Caco-2 (cell line): ENCODE data around the gene GNA14. TPM values are rescaled to one million over a fixed set of nuclear protein-coding genes. Genes with fewer than 3 reads are reported as not detected.
"Not testable (repeated sequence)": the region's sequence is repeated elsewhere in the genome, so short reads cannot be mapped to it uniquely, and the experiment has no call there.

Experiments
- BruUV-seq: library from RNA; stranded (reverse); fragments of 400-500 nt; replicated peaks from 2 replicates; lab custom pipeline; 2021; lab: Mats Ljungman, UMichigan
- CTCF ChIA-PET: fragments of 300-600 bp; sonication (Branson Sonifier 250); formaldehyde crosslinking; loops from one replicate; lab custom pipeline; 2022; ENCODE audit warnings: antibody characterized with exemption; lab: Charles Lee
- POLR2A ChIA-PET: fragments of 300-600 bp; sonication (Branson Sonifier 250); formaldehyde crosslinking; loops from one replicate; lab custom pipeline; 2022; ENCODE audit warnings: antibody characterized with exemption; lab: Charles Lee
- DNase-seq, 2 experiments: peaks; one replicate each; pipeline versions ENCODE4 v3.0.0 to v3.0.0-alpha.2; 2020 to 2022
- H3K27me3 ChIP-seq: replicated peaks from 2 replicates; pipeline ENCODE4 v1.6.0; 2011; ENCODE audit warnings: low read length; ENCODE audit not compliant: control insufficient read depth, insufficient read depth
- H3K36me3 ChIP-seq: 2 replicates; pipeline ENCODE4 v1.5.1; 2011; ENCODE audit warnings: low read length; ENCODE audit not compliant: control insufficient read depth, insufficient read depth
- H3K4me1 ChIP-seq: fragments of 250-450 bp; sonication (Bioruptor Pico); 2 replicates; pipeline ENCODE4 v1.5.1; 2020; ENCODE audit warnings: mild to moderate bottlenecking
- H3K4me3 ChIP-seq: 2 replicates; pipeline ENCODE4 v1.5.1; 2011; ENCODE audit warnings: low read depth, mild to moderate bottlenecking, control low read depth, low read length
- H3K9me3 ChIP-seq: fragments of 250-450 bp; sonication (Bioruptor Pico); 2 replicates; pipeline ENCODE4 v1.5.1; 2020; ENCODE audit warnings: mild to moderate bottlenecking, moderate library complexity
- H3K27ac Mint-ChIP-seq: one replicate; pipeline ENCODE4 v1.8.0; 2022; ENCODE audit warnings: mixed read lengths; ENCODE audit not compliant: unreplicated experiment
- H3K27me3 Mint-ChIP-seq: one replicate; pipeline ENCODE4 v1.8.0; 2022; ENCODE audit warnings: mixed read lengths; ENCODE audit not compliant: insufficient read depth, unreplicated experiment
- H3K36me3 Mint-ChIP-seq: one replicate; pipeline ENCODE4 v1.8.0; 2022; ENCODE audit warnings: mild to moderate bottlenecking, mixed read lengths; ENCODE audit not compliant: insufficient read depth, unreplicated experiment
- H3K4me1 Mint-ChIP-seq: one replicate; pipeline ENCODE4 v1.8.0; 2022; ENCODE audit warnings: low read depth, mixed read lengths; ENCODE audit not compliant: unreplicated experiment
- H3K4me3 Mint-ChIP-seq: one replicate; pipeline ENCODE4 v1.8.0; 2022; ENCODE audit warnings: mild to moderate bottlenecking, moderate library complexity, mixed read lengths; ENCODE audit not compliant: unreplicated experiment
- H3K9me3 Mint-ChIP-seq: one replicate; pipeline ENCODE4 v1.8.0; 2022; ENCODE audit warnings: mixed read lengths; ENCODE audit not compliant: unreplicated experiment
- intact Hi-C: fragments of 100-400 bp; cut with micrococcal nuclease; formaldehyde crosslinking; loops from one replicate; pipeline ENCODE4 v1.10.0; 2022; ENCODE audit not compliant: unreplicated experiment
- total RNA-seq: library from RNA; stranded (reverse); gene quantifications from 2 replicates; pipeline ENCODE4 v1.2.3, GENCODE V29; 2022
- TF ChIP-seq, protein P1 (sequence below), 2 experiments: fragments of 200-600 bp in 1 of 2; IDR thresholded peaks; 1 replicate in 1 of 2; 2 replicates in 1 of 2; pipeline versions ENCODE4 v1.5.1 to v1.8.0; 2011 to 2022; ENCODE audit warnings: antibody characterized with exemption in 1 of 2, control low read depth in 1 of 2, inconsistent platforms in 1 of 2, low read depth in 1 of 2, low read length in 1 of 2, mild to moderate bottlenecking in 1 of 2, moderate library complexity in 1 of 2; ENCODE audit not compliant: insufficient read depth in 1 of 2, severe bottlenecking in 1 of 2, unreplicated experiment in 1 of 2

GNA14 gene
- total RNA-seq, 1 experiment from 2014 or later = not detected

GRCh38 chr9:77418226-77418625, 229.9 kb downstream of the GNA14 start:
- ChIA-PET CTCF (no interaction called here), POLR2A (no interaction called here)
- Mint-ChIP-seq H3K4me3 (no peak overlapping the region), H3K36me3 (no peaks in the 10 kb centered on the region), H3K27me3 (no peaks in the 10 kb centered on the region), H3K27ac (no peak overlapping the region), H3K4me1 (no peaks in the 10 kb centered on the region), H3K9me3 (no peaks in the 10 kb centered on the region)
- BruUV-seq = no TSS peak
- H3K27me3 ChIP-seq = no peaks in the 10 kb centered on the region
- TF ChIP-seq, protein P1, sequence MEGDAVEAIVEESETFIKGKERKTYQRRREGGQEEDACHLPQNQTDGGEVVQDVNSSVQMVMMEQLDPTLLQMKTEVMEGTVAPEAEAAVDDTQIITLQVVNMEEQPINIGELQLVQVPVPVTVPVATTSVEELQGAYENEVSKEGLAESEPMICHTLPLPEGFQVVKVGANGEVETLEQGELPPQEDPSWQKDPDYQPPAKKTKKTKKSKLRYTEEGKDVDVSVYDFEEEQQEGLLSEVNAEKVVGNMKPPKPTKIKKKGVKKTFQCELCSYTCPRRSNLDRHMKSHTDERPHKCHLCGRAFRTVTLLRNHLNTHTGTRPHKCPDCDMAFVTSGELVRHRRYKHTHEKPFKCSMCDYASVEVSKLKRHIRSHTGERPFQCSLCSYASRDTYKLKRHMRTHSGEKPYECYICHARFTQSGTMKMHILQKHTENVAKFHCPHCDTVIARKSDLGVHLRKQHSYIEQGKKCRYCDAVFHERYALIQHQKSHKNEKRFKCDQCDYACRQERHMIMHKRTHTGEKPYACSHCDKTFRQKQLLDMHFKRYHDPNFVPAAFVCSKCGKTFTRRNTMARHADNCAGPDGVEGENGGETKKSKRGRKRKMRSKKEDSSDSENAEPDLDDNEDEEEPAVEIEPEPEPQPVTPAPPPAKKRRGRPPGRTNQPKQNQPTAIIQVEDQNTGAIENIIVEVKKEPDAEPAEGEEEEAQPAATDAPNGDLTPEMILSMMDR (IDR thresholded peaks at IDR 0.05; ENCODE audit: insufficient read depth in 1 of 2, low read depth in 1 of 2, low read length in 1 of 2, severe bottlenecking in 1 of 2, unreplicated experiment in 1 of 2) = no peak
- no peaks in the 10 kb centered on the region for H3K36me3 ChIP-seq
- no peak overlapping the region for H3K4me3 ChIP-seq
- no peak for DNase-seq
- intact Hi-C loops = no loop called here
- H3K4me1 ChIP-seq = no peaks in the 10 kb centered on the region
- no peaks in the 10 kb centered on the region for H3K9me3 ChIP-seq

DNA sequence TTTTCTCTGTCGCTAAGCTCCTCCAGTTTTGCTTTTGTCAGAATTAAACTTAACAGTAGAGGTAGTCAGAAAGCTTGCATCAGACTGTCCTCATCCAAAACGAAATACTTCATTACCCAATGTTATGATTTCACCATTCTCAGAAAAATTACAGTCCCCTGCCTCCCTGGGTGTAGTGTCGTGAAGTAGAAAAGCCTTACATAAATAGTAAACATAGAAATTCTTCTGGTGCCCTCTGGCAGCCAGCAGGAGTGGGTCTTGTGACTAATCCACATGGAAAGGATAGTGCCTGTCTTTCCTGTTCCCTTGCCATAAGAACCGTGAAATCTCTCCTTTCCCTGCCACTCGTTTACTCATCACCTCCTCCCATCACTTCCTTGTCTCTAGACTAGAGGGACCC, 230.6 kb downstream of the GNA14 start:
- H3K27ac Mint-ChIP-seq = no peak overlapping the region
- no peaks in the 10 kb centered on the region for H3K36me3 Mint-ChIP-seq
- intact Hi-C loops = no loop called here
- CTCF ChIA-PET = no interaction called here
- no TSS peak for BruUV-seq
- Histone ChIP-seq H3K4me1 (no peaks in the 10 kb centered on the region), H3K27me3 (no peaks in the 10 kb centered on the region), H3K4me3 (no peak overlapping the region), H3K9me3 (no peaks in the 10 kb centered on the region), H3K36me3 (no peaks in the 10 kb centered on the region)
- POLR2A ChIA-PET = no interaction called here
- no peaks in the 10 kb centered on the region for H3K9me3 Mint-ChIP-seq
- no peaks in the 10 kb centered on the region for H3K4me1 Mint-ChIP-seq
- no peak for DNase-seq
- TF ChIP-seq, protein P1 (IDR thresholded peaks at IDR 0.05; ENCODE audit: insufficient read depth in 1 of 2, low read depth in 1 of 2, low read length in 1 of 2, severe bottlenecking in 1 of 2, unreplicated experiment in 1 of 2) = no peak
- H3K4me3 Mint-ChIP-seq = no peak overlapping the region
- H3K27me3 Mint-ChIP-seq = no peaks in the 10 kb centered on the region

DNA sequence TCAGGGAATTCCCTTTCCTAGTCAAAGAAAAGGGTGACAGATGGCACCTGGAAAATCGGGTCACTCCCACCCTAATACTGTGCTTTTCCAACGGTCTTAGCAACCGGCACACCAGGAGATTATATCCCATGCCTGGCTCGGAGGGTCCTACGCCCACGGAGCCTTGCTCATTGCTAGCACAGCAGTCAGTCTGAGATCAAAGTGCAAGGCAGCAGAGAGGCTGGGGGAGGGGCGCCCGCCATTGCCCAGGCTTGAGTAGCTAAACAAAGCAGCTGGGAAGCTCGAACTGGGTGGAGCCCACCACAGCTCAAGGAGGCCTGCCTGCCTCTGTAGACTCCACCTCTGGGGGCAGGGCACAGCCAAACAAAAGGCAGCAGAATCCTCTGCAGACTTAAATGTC, 239.6 kb downstream of the GNA14 start:
- H3K36me3 ChIP-seq, H3K36me3 Mint-ChIP-seq, H3K4me1 Mint-ChIP-seq, H3K4me3 ChIP-seq, H3K4me3 Mint-ChIP-seq, BruUV-seq, CTCF ChIA-PET, H3K4me1 ChIP-seq, H3K9me3 Mint-ChIP-seq, intact Hi-C loops, H3K27ac Mint-ChIP-seq, DNase-seq, H3K9me3 ChIP-seq, H3K27me3 ChIP-seq, H3K27me3 Mint-ChIP-seq, POLR2A ChIA-PET: not testable (repeated sequence)

GRCh38 chr9:77403239-77403638, 244.9 kb downstream of the GNA14 start:
- no peaks in the 10 kb centered on the region for H3K4me1 ChIP-seq
- Mint-ChIP-seq H3K4me1 (no peaks in the 10 kb centered on the region), H3K9me3 (no peaks in the 10 kb centered on the region), H3K27me3 (no peaks in the 10 kb centered on the region), H3K27ac (no peak overlapping the region), H3K36me3 (no peaks in the 10 kb centered on the region), H3K4me3 (no peak overlapping the region)
- H3K4me3 ChIP-seq = no peak overlapping the region
- H3K36me3 ChIP-seq = no peaks in the 10 kb centered on the region
- ChIA-PET POLR2A (no interaction called here), CTCF (no interaction called here)
- no peaks in the 10 kb centered on the region for H3K27me3 ChIP-seq
- no peak for DNase-seq
- no TSS peak for BruUV-seq
- TF ChIP-seq, protein P1 (IDR thresholded peaks at IDR 0.05; ENCODE audit: insufficient read depth in 1 of 2, low read depth in 1 of 2, low read length in 1 of 2, severe bottlenecking in 1 of 2, unreplicated experiment in 1 of 2) = no peak
- intact Hi-C loops = no loop called here
- no peaks in the 10 kb centered on the region for H3K9me3 ChIP-seq
